MCF 10A (cell line): ENCODE measurements around the gene LDLRAP1. TPM values are rescaled to one million over a fixed set of nuclear protein-coding genes. Genes with fewer than 3 reads are reported as not detected.
A peak's percentile ranks its signal among the peaks of the same experiment; 100 is the strongest.

ENCODE experiments used
- BruUV-seq: library from RNA; stranded (reverse); fragments of 400-500 nt; replicated peaks from 2 replicates; lab custom pipeline; 2021; lab: Mats Ljungman, UMichigan
- CTCF ChIA-PET: fragments of 300-600 bp; sonication (Branson Sonifier 250); formaldehyde crosslinking; extraction: SDS; loops from one replicate; lab custom pipeline; 2021; ENCODE audit warnings: antibody characterized with exemption, inconsistent platforms; lab: Yijun Ruan, JAX
- POLR2A ChIA-PET: fragments of 300-600, 350-650 bp; sonication (Branson Sonifier 250); formaldehyde crosslinking; extraction: SDS; loops from one replicate; lab custom pipeline; 2020; ENCODE audit warnings: antibody characterized with exemption, inconsistent platforms; lab: Yijun Ruan, JAX
- DNase-seq: peaks from one replicate; pipeline ENCODE4 v3.0.0-alpha.2; 2018; ENCODE audit not compliant: unreplicated experiment
- H3K27ac Mint-ChIP-seq: one replicate; pipeline ENCODE4 v1.8.0; 2022; ENCODE audit warnings: mild to moderate bottlenecking, low read depth, mixed read lengths; ENCODE audit not compliant: unreplicated experiment
- H3K27me3 Mint-ChIP-seq: one replicate; pipeline ENCODE4 v1.8.0; 2022; ENCODE audit warnings: mixed read lengths; ENCODE audit not compliant: insufficient read depth, unreplicated experiment
- H3K36me3 Mint-ChIP-seq: one replicate; pipeline ENCODE4 v1.8.0; 2022; ENCODE audit warnings: mild to moderate bottlenecking, moderate library complexity, mixed read lengths; ENCODE audit not compliant: insufficient read depth, unreplicated experiment
- H3K4me1 Mint-ChIP-seq: one replicate; pipeline ENCODE4 v1.8.0; 2022; ENCODE audit warnings: mixed read lengths; ENCODE audit not compliant: insufficient read depth, unreplicated experiment
- H3K4me3 Mint-ChIP-seq: one replicate; pipeline ENCODE4 v1.8.0; 2022; ENCODE audit warnings: mild to moderate bottlenecking, moderate library complexity, mixed read lengths; ENCODE audit not compliant: unreplicated experiment
- H3K9me3 Mint-ChIP-seq: one replicate; pipeline ENCODE4 v1.8.0; 2022; ENCODE audit warnings: mixed read lengths; ENCODE audit not compliant: unreplicated experiment
- intact Hi-C: fragments of 100-400 bp; cut with micrococcal nuclease; formaldehyde crosslinking; loops from 2 replicates; pipeline ENCODE4 v1.14.1; 2022
- total RNA-seq: library from RNA; stranded (reverse); gene quantifications from 2 replicates; pipeline ENCODE4 v1.2.3, GENCODE V29; 2022
- TF ChIP-seq, protein P1 (sequence below): fragments of 200-600 bp; IDR thresholded peaks from one replicate; pipeline ENCODE4 v1.8.0; 2022; ENCODE audit warnings: antibody characterized with exemption, mild to moderate bottlenecking; ENCODE audit not compliant: unreplicated experiment

Gene LDLRAP1
- total RNA-seq, 1 experiment from 2014 or later = 10.3 TPM

- intact Hi-C loops = loop anchor here (5.0 to 10.0 kb wide), 3 partner anchors 116 to 292 kb away; no protein-coding TSS in a partner anchor
- Mint-ChIP-seq H3K27me3 (peaks cover 9% of the 10 kb centered on the region), H3K27ac (no peak overlapping the region), H3K36me3 (no peaks in the 10 kb centered on the region), H3K4me3 (no peak overlapping the region), H3K4me1 (no peaks in the 10 kb centered on the region), H3K9me3 (peaks cover 7% of the 10 kb centered on the region)
- TF ChIP-seq, protein P1, sequence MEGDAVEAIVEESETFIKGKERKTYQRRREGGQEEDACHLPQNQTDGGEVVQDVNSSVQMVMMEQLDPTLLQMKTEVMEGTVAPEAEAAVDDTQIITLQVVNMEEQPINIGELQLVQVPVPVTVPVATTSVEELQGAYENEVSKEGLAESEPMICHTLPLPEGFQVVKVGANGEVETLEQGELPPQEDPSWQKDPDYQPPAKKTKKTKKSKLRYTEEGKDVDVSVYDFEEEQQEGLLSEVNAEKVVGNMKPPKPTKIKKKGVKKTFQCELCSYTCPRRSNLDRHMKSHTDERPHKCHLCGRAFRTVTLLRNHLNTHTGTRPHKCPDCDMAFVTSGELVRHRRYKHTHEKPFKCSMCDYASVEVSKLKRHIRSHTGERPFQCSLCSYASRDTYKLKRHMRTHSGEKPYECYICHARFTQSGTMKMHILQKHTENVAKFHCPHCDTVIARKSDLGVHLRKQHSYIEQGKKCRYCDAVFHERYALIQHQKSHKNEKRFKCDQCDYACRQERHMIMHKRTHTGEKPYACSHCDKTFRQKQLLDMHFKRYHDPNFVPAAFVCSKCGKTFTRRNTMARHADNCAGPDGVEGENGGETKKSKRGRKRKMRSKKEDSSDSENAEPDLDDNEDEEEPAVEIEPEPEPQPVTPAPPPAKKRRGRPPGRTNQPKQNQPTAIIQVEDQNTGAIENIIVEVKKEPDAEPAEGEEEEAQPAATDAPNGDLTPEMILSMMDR = peak; percentile 62
- peak; percentile 69 for DNase-seq
- BruUV-seq = no TSS peak
- ChIA-PET CTCF (interaction anchor here (0.6 to 2.6 kb wide), 41 partner anchors 11 to 1412 kb away, joined by 3 to 11 read pairs (median 4); no protein-coding TSS in a partner anchor), POLR2A (interaction anchor here (0.6 to 0.8 kb wide), 4 partner anchors 15 to 745 kb away, joined by 3 to 5 read pairs (median 3); partner anchors contain the start of gene SYF2)
Observed at GRCh38 chr1:25520446-25521061, 22.9 kb upstream of the LDLRAP1 start.

GRCh38 chr1:25522031-25522655, 21.3 kb upstream of the LDLRAP1 start:
- peaks cover 8% of the 10 kb centered on the region for H3K9me3 Mint-ChIP-seq
- H3K4me1 Mint-ChIP-seq = no peaks in the 10 kb centered on the region
- CTCF ChIA-PET = interaction anchor here (0.6 to 2.3 kb wide), 4 partner anchors 16 to 588 kb away, joined by 4 to 8 read pairs (median 5); no protein-coding TSS in a partner anchor
- POLR2A ChIA-PET = no interaction called here
- H3K27ac Mint-ChIP-seq = no peak overlapping the region
- DNase-seq = no peak
- H3K4me3 Mint-ChIP-seq = no peak overlapping the region
- intact Hi-C loops = loop anchor here (5.0 to 10.0 kb wide), 3 partner anchors 117 to 290 kb away; no protein-coding TSS in a partner anchor
- no TSS peak for BruUV-seq
- peaks cover 12% of the 10 kb centered on the region for H3K27me3 Mint-ChIP-seq
- TF ChIP-seq, protein P1 = no peak
- no peaks in the 10 kb centered on the region for H3K36me3 Mint-ChIP-seq

DNA sequence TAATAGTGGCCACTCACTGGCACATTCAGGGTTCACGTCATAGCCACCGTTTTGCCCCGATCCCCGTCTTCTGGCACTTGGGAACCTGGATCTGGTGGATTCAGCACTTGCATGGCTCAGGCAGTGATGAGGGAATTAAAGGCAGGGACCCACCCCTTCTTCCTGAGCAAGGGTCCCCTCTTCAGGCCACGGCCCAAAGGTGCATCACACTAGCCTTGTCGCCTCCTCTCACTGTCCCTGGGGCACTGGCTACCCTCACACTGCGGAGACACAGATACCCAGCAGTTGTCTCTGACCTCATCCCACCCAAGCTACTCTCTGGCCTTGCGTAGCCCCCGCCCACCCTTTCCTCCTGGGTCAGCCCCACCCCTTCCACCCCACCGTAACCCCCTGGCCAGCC, 19.9 kb upstream of the LDLRAP1 start:
- POLR2A ChIA-PET = no interaction called here
- TF ChIP-seq, protein P1 = no peak
- BruUV-seq = no TSS peak

More for the DNA sequence above, 19.9 kb upstream of the LDLRAP1 start:
- H3K4me1 Mint-ChIP-seq = no peaks in the 10 kb centered on the region
- H3K27ac Mint-ChIP-seq = no peak overlapping the region
- no peaks in the 10 kb centered on the region for H3K36me3 Mint-ChIP-seq
- no peak overlapping the region for H3K4me3 Mint-ChIP-seq
- intact Hi-C loops = loop anchor here (5.0 to 10.0 kb wide), 3 partner anchors 119 to 289 kb away; no protein-coding TSS in a partner anchor
- peaks cover 8% of the 10 kb centered on the region for H3K9me3 Mint-ChIP-seq
- CTCF ChIA-PET = interaction anchor here (0.7 kb wide), 1 partner anchor 10 kb away, joined by 3 read pairs; no protein-coding TSS in a partner anchor
- H3K27me3 Mint-ChIP-seq = peaks cover 12% of the 10 kb centered on the region
- no peak for DNase-seq
